Measurements from ENCODE around the gene ZFYVE28.

ZFYVE28 gene

DNA sequence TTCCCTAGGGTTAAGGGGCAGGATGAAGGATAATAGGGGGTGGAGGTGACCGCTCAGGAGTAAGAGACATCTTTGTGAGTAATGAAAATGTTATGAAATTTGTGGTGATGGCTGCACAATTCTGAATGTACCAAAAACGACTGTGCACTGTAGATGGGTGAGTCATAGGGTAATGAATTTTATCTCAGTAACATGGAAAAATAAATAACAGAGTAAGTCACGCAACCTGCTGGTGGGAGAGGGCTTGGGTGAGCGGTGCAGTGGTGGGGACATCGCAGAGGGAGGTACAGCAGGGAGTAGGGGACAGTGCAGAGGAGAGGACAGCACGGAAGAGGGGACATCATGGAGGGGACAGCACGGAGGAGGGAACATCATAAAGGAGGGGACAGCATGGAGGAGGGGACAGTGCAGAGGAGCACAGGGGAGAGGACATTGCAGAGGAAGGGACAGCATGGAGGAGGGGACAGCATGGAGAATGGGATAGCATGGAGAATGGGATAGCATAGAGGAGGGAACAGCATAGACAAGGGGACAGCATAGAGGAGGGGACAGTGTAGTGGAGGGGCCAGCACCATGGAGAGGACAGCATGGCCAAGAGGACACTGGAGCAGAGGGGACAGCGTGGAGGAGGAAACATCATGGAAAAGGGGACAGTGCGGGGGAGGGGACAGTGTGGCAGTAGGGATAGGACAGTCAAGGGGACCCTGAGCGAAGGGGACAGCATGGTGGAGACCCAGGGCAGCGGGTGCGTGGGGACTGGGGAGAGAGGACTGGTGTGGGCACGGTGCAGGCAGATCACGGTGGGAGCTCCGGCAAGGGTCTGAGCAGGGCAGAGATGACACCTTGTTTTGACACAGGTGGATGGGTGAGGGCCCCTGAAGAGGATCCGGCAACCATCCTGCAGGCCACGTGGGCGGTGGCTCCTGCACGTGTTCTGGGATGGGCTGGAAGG lies 88.1 kb downstream of the ZFYVE28 start:
- no peak for DNase-seq

DNA sequence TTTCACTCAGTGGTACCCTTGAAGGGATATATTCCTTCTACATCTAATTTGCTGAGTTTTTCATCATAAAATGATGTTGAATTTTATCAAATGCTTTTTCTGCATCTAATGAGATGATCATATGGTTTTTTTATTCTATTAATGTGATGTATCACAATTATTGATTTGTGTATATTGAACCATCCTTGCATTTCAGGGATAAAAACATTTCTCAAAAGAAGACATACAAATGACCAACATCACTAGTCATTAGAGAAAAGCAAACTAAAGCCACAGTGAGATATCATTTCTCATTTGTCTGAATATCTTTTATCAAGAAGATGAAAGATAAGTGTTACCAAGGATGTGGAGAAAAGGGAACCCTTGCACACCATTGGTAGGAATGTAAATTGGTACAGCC lies 90.9 kb downstream of the ZFYVE28 start:
- DNase-seq: no peak

DNA sequence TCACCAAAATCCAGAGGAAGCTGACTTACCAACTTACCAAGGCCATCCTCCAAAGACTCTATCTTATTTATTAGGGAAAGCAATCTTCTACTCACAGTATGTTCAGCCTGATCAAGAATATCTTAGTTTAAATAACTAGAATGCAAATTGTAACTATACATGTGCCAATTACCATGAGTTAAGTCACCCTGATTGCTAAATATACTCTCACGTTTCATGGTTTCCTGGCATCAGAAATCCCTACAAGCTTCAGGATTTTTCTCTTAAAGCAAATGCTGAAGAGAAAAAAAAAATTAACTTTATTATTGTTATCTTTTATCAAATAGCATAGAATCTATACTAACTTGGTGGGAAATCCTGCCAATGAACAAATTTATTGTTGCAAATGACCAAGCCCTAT lies 93.6 kb downstream of the ZFYVE28 start:
- no peak for DNase-seq

DNA sequence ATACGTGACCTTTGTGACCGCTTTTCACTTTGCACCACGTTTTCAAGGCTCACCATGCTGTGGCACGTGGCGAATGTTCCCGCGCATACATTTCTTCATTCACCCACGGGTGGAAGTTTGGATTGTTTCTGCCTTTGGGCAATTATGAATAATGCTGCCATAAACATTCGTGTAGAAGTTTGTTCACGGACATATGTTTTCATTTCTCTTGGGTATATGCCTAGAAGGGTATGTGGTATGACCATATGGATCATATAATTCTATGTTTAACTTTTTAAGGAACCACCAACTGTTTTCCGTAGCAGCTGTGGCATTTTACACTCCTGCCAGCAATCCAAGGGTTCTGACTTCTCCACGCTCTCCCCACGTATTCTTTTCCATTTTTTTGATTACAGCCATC lies 95.6 kb downstream of the ZFYVE28 start:
- DNase-seq: no peak

DNA sequence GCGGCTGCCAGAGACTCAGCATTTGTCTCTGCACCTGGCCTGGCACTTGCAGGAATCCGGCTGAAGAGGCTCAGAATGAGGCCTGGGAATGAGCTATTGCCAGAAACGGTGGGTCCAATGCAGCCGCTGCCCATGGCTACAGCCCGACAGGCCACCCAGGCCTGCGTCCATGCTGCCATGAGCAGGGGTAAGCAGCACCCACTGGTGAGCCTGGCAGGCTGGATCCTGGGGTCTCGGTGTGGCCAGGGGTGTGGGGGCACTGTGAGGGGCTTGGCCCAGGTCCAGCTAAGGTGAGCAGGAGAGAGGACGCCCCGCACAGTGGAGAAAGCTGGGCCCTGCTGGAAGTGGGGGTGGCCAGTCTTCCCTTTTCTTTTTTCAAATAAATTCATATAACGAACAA lies 96.2 kb downstream of the ZFYVE28 start:
- no peak for DNase-seq

DNA sequence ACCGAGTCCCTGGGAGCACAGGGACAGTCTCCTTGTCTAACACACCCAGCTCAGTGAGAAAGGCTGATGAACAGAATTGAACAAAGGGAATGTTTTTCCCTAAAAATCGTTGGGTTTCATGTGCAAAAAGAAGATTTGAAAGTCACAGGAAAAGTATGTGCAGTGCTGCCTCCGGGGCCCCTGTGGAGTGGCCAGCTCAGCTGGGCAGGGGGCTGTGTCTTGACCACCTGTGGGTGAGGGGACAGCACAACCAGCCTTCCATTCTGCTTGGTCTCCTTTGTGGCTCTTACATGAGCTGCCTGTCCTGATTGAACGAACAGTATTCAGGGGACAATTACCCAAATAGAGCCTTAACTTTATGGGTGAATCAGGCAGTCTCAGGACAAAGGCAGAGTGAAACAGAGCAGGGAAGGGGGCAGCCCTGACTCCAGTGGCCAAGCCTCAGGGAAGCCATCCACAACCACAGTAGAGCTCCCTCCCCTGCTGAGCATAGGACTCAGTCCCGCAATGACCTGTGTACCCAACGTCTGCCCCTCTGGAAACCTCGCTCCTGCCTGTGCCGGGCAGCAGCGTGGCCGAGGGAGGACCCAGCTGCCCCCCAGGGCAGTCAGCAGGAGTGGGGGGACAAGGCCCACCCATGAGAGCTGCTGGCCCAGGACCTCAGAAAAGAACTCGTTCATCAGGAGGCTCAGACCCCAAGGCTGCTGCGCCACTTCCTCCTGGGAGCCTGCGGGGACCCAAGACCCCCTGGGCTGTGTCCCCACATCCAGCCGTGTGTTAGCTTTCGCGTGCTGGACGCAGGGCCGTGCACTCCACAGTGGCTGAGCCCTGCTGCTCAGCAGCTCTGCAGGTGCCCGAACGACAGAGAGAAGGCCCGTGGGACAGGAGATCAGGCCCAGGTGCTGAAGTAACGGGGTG lies 96.9 kb downstream of the ZFYVE28 start:
- no peak for DNase-seq

DNA sequence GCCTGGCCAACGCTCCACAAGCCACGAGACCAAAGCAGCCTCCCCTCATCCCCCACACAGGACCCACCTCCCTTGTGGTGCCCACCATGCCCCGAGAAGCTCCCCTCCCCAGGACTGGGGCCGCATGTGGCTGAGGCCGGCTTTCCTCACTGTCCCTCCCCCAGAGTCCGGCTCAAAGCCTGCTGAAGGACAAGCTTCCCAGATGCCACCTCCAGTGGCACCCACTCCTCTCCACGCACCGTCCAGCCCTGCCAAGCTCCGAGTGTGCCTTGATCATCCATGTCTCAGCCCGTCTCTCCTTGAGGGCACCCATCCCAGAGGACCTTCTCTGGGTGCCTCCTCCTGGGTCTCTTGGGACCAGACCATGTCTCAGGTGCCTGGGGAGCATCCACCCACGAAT lies 97.7 kb downstream of the ZFYVE28 start:
- no peak for DNase-seq

DNA sequence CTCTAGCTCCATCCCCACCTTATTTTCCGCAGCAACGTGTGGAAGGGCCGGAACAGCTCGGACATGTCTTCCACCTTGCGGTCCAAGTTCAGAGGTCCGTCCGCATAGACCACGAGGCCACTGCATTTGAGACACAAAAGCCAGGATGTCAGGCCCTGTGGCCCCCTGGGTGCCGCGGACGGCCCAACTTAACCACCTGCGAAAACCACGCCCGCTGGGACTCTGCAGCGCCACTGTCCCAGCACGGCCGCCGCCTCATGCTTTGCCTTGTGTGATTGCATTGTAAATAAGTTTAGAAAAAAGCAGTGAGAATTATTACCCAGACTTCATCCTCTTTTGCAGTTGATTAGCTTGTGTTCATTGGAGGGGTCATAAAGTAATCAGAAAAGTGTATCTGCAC lies 98.3 kb downstream of the ZFYVE28 start:
- DNase-seq: no peak

DNA sequence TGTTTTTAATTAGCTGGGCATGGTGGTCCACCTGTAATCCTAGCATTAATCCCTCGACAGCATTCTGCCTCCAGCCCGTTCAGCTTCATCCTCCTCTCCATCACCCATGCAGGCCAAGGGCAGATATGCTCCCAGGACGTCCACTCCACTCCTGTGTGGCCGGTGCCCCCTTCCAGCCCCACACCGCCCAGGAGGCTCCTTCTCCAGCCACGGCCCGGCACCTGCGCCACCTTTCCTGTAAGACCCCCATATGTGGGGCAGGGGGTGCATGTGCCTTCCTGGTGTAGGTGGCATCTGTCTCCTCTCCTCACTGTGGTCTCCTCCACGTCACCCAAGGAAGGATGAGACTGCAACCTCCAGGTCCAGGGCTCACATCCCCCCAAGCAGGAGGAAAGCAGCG lies 99.6 kb downstream of the ZFYVE28 start:
- no peak for DNase-seq

DNA sequence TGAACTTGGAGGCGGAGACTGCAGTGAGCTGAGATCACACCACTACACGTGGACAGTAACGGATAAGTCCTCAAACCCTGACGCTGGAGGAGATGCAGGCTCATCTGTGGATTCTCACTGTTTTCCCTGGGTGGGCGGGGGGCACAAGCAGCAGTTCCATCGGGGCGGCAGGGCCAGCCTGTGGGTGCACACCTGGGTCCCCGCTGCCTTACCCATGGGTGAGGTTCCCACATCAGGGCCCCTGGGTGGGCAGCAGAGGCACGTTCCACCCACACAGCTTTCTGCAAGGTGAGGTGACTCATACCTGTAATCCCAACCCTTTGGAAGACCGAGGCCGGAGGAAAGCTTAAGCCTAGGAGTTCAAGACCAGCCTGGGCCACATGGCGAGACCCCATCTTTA lies 100.0 kb downstream of the ZFYVE28 start:
- DNase-seq: no peak

DNA sequence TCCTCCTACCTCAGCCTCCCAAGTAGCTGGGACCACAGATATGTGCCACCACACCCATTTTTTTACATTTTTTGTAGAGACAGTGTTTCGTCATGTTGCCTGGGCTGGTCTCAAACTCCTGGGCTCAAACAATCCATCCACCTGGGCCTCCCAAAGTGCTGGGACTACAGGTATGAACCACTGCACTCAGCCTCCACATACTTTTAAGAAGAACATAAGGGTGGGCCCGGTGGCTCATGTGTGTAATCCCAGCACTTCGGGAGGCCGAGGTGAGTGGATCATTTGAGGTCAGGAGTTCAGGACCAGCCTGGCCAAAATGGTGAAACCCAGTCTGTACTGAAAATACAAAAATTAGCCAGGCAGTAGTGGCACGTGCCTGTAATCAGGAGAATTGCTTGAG lies 105.1 kb downstream of the ZFYVE28 start:
- DNase-seq: no peak

DNA sequence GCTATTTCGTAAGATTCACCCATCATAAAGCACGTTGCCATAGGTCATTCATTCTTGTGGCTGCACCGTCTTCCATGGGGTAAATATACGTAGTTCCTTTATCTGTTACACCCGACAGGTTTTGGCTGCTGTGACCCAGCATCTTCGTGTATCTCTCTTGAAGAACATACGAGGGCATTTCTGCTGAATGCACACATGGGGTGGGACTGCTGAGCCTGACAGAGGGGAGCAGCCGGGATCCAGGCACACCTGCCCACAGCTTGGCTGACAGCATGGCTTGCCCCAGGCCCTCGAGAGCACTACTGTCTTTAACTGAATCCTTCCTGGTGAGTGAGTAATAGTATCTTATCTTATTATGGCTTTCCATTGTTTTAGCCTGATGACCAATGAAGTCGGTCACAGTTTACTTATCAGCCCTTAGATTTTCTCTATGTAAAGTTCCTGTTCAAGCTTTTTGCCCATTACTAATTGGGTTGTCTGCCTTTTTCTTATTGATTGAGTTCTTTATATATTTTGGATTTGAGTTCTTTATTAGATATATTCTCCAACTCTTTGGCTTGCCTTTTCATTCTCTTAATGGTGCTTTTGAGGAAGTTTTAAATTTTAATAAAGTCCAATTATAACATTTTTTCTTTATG lies 111.6 kb downstream of the ZFYVE28 start:
- DNase-seq: no peak

DNA sequence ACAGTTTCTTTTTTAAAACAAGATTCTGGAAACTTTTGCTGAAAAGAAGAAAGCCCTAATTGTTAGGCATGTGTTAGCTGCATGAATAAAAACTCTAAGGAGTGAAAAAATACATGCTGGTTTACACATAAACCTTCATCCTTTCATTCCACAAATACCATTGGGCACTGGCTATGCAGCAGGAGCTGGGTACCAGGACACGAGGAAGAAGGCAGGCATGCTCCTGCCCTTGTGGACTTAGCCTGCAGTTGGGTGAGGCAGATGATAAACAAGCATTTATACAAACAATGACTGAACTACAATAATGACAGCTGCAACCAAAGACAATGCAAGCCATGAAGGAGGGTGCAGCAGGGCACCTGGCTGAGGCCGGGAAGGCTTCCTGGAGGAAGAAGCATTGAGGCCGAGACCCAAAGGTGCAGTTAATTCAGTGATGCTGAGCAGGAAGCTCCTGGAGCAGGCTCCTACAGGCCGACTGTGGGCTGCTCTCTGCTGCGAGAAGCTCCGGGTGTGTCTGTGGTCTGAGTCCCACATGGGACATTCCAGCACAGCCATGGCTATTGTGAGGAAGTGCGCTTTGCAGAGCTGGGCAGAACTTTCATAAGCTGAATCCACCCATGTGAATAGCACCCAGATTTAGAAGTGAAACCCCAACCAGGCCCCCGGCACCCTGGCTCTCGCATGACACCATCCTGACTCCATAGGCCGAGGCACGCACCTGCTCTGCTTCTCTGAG lies 112.5 kb downstream of the ZFYVE28 start:
- no peak for DNase-seq

DNA sequence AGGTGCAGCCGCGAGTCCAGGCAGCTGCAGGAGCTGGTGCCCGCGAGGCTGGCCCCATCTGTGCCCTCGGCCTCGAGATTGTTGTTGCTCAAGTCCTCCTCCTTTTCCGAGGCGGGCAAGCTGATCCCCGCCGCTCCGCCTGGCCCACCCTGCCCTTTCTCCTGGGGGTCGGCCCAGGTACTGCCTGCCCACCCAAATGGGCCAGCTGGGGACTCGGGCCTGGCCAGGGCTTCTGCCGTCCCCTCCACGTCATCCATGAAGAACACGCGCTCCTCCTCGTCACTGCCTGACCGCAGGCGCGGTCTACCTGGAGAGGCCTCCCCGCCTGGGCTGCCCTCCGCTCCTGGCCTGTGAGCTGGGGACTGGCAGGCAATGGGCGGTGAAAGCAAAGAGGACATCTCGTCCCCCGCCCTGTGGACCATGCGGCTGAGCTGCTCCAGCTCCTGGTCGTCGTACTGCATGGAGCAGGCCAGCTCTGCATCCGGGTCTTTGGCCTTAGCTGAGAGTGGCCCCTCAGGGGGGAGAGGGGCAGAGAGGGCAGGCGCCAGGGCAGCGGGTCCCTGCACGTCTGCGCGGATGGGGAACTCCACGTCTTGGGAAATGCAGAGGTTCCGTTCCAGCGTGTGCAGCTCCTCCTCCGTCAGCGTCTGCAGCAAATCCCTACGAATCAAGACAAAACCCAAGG lies 113.4 kb downstream of the ZFYVE28 start:
- no peak for DNase-seq

DNA sequence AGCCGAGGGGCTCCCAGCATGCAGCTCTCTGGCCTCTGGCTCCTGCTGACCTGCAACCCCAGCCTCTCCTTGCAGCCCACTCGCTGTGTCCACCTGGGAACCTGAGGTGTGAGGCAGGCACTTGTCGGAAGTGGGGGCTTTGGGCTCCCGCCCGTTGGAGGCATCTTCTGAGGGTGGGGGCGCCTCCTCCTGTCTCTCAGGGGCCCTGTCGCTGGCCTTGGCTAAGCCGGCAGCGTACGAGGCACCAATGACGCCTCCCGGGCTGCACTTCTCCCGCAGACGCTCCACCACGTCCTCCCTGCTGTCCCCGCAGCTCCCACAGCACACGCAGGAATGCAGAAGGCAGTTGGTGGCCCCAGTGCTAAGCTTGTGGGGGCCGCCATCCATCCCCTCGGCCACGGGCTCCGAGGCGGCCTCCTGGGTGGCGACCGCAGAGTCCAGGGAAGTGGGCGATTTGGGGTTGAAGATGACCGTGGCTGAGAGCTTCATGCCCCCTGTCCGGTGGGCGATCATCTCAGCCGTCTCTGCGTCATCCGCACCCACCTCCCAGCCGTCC lies 114.0 kb downstream of the ZFYVE28 start:
- no peak for DNase-seq

DNA sequence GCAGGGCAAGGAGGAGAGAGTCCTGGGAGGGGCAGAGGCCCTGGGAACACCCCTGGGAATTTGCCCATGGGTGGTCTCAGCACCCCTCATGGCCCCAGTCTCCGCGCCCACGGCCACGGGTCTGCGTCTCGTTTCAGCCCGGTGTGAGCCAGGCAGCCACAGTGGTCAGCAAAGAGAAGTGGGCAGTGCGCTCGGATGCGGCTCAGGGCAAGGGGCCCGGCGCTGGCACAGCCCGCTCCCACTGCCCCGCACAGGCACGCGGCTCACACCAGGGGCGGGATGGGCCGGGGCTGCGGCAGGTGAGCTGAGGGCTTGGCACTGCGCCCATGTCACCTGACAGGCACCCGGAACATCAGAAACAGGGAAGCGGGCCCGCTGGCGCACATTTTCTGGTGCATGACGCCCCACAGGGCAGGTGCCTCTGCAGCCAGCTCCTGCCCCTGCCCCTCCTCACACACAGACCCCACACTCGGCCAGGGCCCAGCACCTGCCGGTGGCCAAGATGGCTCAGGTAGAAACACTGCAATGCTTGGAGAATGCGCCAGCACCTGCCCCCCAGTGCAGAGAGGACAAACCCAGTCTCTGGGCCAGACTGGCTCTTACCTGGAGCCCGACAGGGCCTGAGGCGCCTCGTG lies 114.6 kb downstream of the ZFYVE28 start:
- no peak for DNase-seq

DNA sequence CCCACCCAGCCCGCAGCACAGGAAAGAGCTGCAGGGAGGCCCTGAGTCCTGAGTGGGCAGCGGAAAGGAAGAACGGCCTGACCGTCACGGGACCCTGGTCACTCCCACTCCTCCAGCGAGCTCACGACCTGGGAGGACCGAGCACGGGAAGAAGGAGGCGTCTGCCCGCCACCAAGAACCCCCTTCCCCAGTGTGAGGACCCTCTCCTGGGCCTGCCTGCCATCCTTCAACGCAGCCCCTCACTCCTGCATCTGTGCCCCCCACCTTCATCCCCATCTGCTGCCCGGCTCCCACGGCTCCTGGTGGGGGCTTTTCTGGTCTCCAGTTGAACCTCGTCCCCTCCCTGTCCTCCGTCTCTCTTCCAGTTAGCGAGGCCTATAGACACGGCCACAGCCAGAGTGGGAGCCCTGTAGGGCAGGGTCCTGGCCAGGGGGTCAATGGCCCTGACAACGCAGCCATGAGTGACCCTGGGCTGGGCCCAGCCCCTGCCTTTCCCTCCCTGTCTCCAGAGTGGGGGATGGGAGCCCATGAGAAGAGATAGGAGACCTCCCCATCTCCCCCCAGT lies 115.2 kb downstream of the ZFYVE28 start:
- DNase-seq: no peak

DNA sequence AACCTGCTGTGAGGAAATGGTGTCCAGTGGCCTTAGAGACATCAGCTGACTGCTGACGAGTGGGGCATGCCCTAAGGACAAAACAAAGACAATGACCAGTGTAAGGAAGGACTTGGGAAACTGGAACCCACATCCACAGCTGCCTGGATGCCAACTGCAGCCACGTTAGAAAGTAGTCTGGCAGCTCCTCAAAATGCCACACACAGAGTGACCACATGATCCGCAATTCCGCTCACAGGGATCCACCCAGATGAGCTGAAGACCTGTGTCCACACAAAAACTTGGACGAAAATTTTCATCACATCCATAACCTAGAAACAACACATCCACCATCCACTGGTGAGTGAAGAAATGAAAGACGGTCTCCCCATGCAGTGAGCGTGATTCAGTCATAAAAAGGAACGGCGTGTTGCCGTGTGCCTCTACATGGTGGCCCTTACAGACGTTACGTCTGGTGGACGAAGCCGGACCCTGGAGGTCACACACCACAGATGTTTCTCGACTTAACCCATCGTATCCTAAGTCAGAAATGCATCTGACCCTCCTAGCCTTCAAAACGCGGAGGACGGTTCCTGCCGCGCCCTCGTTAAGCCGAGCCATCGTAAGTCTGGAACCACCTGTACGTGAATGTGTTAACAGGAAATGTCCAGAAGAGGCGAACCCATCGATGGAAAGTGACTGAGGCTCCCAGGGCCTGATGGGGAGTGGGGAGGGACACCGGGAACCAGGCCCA lies 115.9 kb downstream of the ZFYVE28 start:
- DNase-seq: no peak

DNA sequence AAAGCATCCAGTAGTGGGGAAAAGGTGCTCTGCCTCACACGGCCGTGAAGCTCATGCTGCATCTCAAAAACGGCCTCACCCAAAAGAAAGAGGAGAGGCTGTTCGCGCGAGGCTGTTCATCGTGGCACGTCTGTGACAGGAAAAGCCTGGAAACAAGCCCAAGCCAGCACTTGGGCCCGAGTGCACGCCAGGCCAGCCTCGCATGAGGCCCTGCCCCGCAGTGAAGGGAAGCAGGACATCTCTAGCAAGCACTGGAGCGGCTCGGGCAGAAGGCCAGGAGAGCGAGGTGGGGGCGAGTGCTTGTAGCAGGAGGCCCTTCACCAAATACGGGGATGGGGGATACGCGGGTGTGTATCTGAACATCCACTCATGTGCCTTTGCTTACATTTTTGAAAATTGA lies 116.6 kb downstream of the ZFYVE28 start:
- DNase-seq: no peak

DNA sequence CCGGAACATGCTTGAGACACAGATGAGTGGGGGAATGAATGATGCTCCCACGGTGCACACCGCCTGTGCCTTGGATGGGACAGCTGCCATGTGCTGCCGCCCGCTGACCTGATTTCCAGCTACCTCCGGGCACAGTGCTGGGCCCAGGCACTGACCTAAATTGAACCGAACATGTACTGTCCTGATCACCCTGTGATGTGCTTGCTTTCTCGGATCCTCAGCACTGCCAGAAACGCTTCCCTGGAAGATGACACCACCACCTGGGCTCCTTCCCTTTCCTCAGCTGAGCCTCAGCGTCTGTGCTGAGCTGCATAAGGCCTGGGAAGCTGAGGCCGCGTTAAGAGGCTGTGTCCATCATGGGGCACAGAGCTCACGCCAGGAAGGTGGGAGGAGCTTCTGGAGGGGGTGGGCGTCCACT lies 117.2 kb downstream of the ZFYVE28 start:
- DNase-seq: no peak

Data from hematopoietic multipotent progenitor cell treated with erythropoietin and hydrocortisone succinate and interleukin-3 and kit ligand, for 8 days (in vitro differentiated cells).